B cell (primary cell): ENCODE measurements around the gene GNG7. TPM values are rescaled to one million over a fixed set of nuclear protein-coding genes. Genes with fewer than 3 reads are reported as not detected.

Experiments used
- ATAC-seq: fragments of 200-7000 bp; cut with Tn5 transposase; one replicate; pipeline ENCODE4 v1.10.0; 2021; ENCODE audit warnings: low read depth, mild to moderate bottlenecking, moderate number of reproducible peaks, moderate library complexity
- CTCF ChIA-PET: fragments of 350-600 bp; sonication (Branson Sonifier 250); formaldehyde crosslinking; loops from one replicate; lab custom pipeline; 2021; ENCODE audit warnings: antibody characterized with exemption, inconsistent platforms; lab: Charles Lee
- POLR2A ChIA-PET: fragments of 350-600 bp; sonication (Branson Sonifier 250); formaldehyde crosslinking; loops from one replicate; lab custom pipeline; 2021; ENCODE audit warnings: antibody characterized with exemption; lab: Charles Lee
- DNase-seq: peaks from one replicate; pipeline ENCODE4 v3.0.0; 2013
- H2AFZ ChIP-seq: 2 replicates; pipeline ENCODE4 v1.6.1; 2012; ENCODE audit warnings: mild to moderate bottlenecking, low read depth, low read length; ENCODE audit not compliant: insufficient read depth, poor library complexity, severe bottlenecking
- H3K27ac ChIP-seq, 2 donors: 1 replicate in 1 of 2; 2 replicates in 1 of 2; pipeline ENCODE4 v1.5.1; 2012 to 2013; ENCODE audit warnings: low read length in 2 of 2, mild to moderate bottlenecking in 2 of 2, moderate library complexity in 1 of 2
- H3K27me3 ChIP-seq, 4 experiments: fragments of 200-600 bp in 1 of 4; sonication (generic) in 1 of 4; replicated peaks in 1 of 4; 1 replicate in 2 of 4; 2 replicates in 2 of 4; pipeline versions ENCODE4 v1.6.1 to v1.7.0; 2013 to 2016; ENCODE audit warnings: low read length in 3 of 4, mild to moderate bottlenecking in 2 of 4, mixed read lengths in 1 of 4, moderate library complexity in 1 of 4; ENCODE audit not compliant: insufficient read depth in 4 of 4, control insufficient read depth in 3 of 4; ENCODE audit errors: control extremely low read depth in 1 of 4
- H3K36me3 ChIP-seq, 2 experiments: replicated peaks in 1 of 2; 1 replicate in 1 of 2; 2 replicates in 1 of 2; pipeline versions ENCODE4 v1.6.1 to v1.7.1; 2013; ENCODE audit warnings: low read length in 1 of 2; ENCODE audit not compliant: insufficient read depth in 2 of 2, control insufficient read depth in 1 of 2; ENCODE audit errors: control extremely low read depth in 1 of 2, extremely low read depth in 1 of 2
- H3K4me1 ChIP-seq, 2 donors: fragments of 200-600 bp in 1 of 2; sonication (generic) in 1 of 2; 1 replicate in 1 of 2; 2 replicates in 1 of 2; pipeline versions ENCODE4 v1.5.1 to v1.6.1; 2013 to 2017; ENCODE audit warnings: low read length in 2 of 2; ENCODE audit not compliant: control insufficient read depth in 2 of 2, insufficient read depth in 2 of 2
- H3K4me2 ChIP-seq: replicated peaks from 2 replicates; pipeline ENCODE3; 2012; ENCODE audit warnings: mild to moderate bottlenecking, low read depth, low read length; ENCODE audit not compliant: poor library complexity, severe bottlenecking
- H3K4me3 ChIP-seq, 5 experiments: fragments of 200-600 bp in 1 of 5; sonication (generic) in 1 of 5; 1 replicate in 3 of 5; 2 replicates in 2 of 5; pipeline versions ENCODE4 v1.5.1 to v1.7.0; 2011 to 2016; ENCODE audit warnings: low read length in 4 of 5, mild to moderate bottlenecking in 4 of 5, low read depth in 2 of 5, control low read depth in 1 of 5, moderate library complexity in 1 of 5; ENCODE audit not compliant: insufficient read depth in 1 of 5; ENCODE audit errors: control extremely low read depth in 1 of 5, extremely low read depth in 1 of 5
- H3K79me2 ChIP-seq: fragments of 200-600 bp; sonication (generic); one replicate; pipeline ENCODE4 v1.6.0; 2016; ENCODE audit warnings: low read length; ENCODE audit not compliant: control insufficient read depth, insufficient read depth
- H3K9ac ChIP-seq: fragments of 200-600 bp; sonication (generic); 2 replicates; pipeline ENCODE4 v1.6.1; 2017; ENCODE audit warnings: mild to moderate bottlenecking, low read length, moderate library complexity
- H3K9me3 ChIP-seq, 3 donors: one replicate each; pipeline versions ENCODE4 v1.6.1 to v1.7.1; 2013; ENCODE audit warnings: low read length in 2 of 3; ENCODE audit not compliant: control insufficient read depth in 2 of 3, insufficient read depth in 1 of 3; ENCODE audit errors: control extremely low read depth in 1 of 3
- H4K20me1 ChIP-seq: 2 replicates; pipeline ENCODE4 v1.6.0; 2012; ENCODE audit warnings: mild to moderate bottlenecking, low read length; ENCODE audit not compliant: insufficient read depth, control insufficient read depth, poor library complexity, severe bottlenecking
- H3K27ac Mint-ChIP-seq: one replicate; pipeline ENCODE4 v1.8.0; 2021; ENCODE audit warnings: mixed read lengths
- H3K27me3 Mint-ChIP-seq: one replicate; pipeline ENCODE4 v1.8.0; 2021; ENCODE audit warnings: mixed read lengths
- H3K4me1 Mint-ChIP-seq: one replicate; pipeline ENCODE4 v1.8.0; 2021; ENCODE audit warnings: mixed read lengths
- H3K4me3 Mint-ChIP-seq: one replicate; pipeline ENCODE4 v1.8.0; 2021; ENCODE audit warnings: mixed read lengths
- H3K9me3 Mint-ChIP-seq: one replicate; pipeline ENCODE4 v1.8.0; 2022; ENCODE audit warnings: mixed read lengths; ENCODE audit not compliant: insufficient read depth
- CTCF ChIP-seq: fragments of 200-600 bp; IDR thresholded peaks from one replicate; pipeline ENCODE4 v1.8.0; 2022; ENCODE audit warnings: antibody characterized with exemption, mild to moderate bottlenecking
- EZH2 ChIP-seq: IDR thresholded peaks from 2 replicates; pipeline ENCODE4 v1.6.1; 2012; ENCODE audit warnings: borderline replicate concordance, low read depth, mild to moderate bottlenecking, moderate library complexity, low read length; ENCODE audit not compliant: insufficient read depth, poor library complexity, severe bottlenecking
- WGBS: methylation state at CpG from one replicate; pipeline ENCODE4 v1.1.5; 2013; ENCODE audit warnings: missing lambda C conversion rate; ENCODE audit not compliant: insufficient coverage; 5-methylcytosine and 5-hydroxymethylcytosine counted together
- intact Hi-C: fragments of 100-400 bp; cut with micrococcal nuclease; formaldehyde crosslinking; loops from one replicate; pipeline ENCODE4 v1.10.0; 2022
- polyA minus RNA-seq: library from RNA; depleted of rRNA, polyadenylated mRNA; stranded (reverse); fragments of >200 nt; gene quantifications from 2 replicates; pipeline ENCODE4 v1.2.3, GENCODE V29; 2012
- polyA plus RNA-seq: library from polyadenylated mRNA; depleted of rRNA; stranded (reverse); fragments of >200 nt; gene quantifications from 2 replicates; pipeline ENCODE4 v1.2.3, GENCODE V29; 2012
- total RNA-seq, 2 donors: library from RNA; stranded (reverse); fragments of 120-200 nt in 1 of 2; gene quantifications; 1 replicate in 1 of 2; 2 replicates in 1 of 2; pipeline versions ENCODE4 v1.2.3 to v1.2.4, GENCODE V29; 2013 to 2022

GNG7 gene
- total RNA-seq (153 and 160 TPM in 2 replicates), polyA plus RNA-seq (59.4 and 76.3 TPM in 2 replicates), polyA minus RNA-seq (32.2 and 43.0 TPM in 2 replicates)
- 21.6 TPM for total RNA-seq (2013)

- Histone ChIP-seq H3K4me1 (peaks cover 46 to 50% of the 10 kb centered on the region in 2 donors), H3K4me3 (peak within 1 kb of the TSS; percentile 58 to 96 (median 77)), H3K4me2 (peak within 1 kb of the TSS; percentile 96), H3K36me3 (peaks cover 0 to 10% of the 10 kb centered on the region in 2 experiments), H2AFZ (peak within 1 kb of the TSS; percentile 22), H3K9me3 (peaks cover 0 to 3% (median 0%) of the 10 kb centered on the region in 3 donors), H3K27ac (peak within 1 kb of the TSS; percentile 81 to 89), H3K9ac (peak within 1 kb of the TSS; percentile 94), H3K27me3 (no peaks in the 10 kb centered on the region), H4K20me1 (peaks cover 20% of the 10 kb centered on the region), H3K79me2 (peaks cover 49% of the 10 kb centered on the region)
- Mint-ChIP-seq H3K9me3 (no peaks in the 10 kb centered on the region), H3K4me1 (peaks cover 37% of the 10 kb centered on the region), H3K27me3 (no peaks in the 10 kb centered on the region), H3K4me3 (peak within 1 kb of the TSS; percentile 89), H3K27ac (peak within 1 kb of the TSS; percentile 94)
- no peak for TF ChIP-seq EZH2
- TF ChIP-seq CTCF: no peak
- ChIA-PET POLR2A (interaction anchor here (0.5 to 6.7 kb wide), 12 partner anchors 7 to 583 kb away, joined by 3 to 86 read pairs (median 5); partner anchors contain the start of genes GADD45B and SGTA), CTCF (interaction anchor here (0.7 to 4.7 kb wide), 9 partner anchors 8 to 79 kb away, joined by 3 to 45 read pairs (median 6); no protein-coding TSS in a partner anchor)
- 1% methylated on average over 75 of the region's 77 CpGs for WGBS
- intact Hi-C loops: loop anchor here (1.0 kb wide), 3 partner anchors 8 to 47 kb away; partner anchors contain the start of gene SLC39A3
- peak; percentile 94 for DNase-seq
- ATAC-seq: peak; percentile 98
Measured at GRCh38 chr19:2702170-2703076, at the start of gene GNG7. GNG7 (minus strand) TSS chr19:2702694; CDS start chr19:2520688, 182,006 bp downstream.
